Measurements from ENCODE around the gene SERPINA12. TPM values are rescaled to one million over a fixed set of nuclear protein-coding genes. Genes with fewer than 3 reads are reported as not detected.

The SERPINA12 gene
- total and polyA plus RNA-seq, 2 experiments from 2014 or later = not detected

DNA sequence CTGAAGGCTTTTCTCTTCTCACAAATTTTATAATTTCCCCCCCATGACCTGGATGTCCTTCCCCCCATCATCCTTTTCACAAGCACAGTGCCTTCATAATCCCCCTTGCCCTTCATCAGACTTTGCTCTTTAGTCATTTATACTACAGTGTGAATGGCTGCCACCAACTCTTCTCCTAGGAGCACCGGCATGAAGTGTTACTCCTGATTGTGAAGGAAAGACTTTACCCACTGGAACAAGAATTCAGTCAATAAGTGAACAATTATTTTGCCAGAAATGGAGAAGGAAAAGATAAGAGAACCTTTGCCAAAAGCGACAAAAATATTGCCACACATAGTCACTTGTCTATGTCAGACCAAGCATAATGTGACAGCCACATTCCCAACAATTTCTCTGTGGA lies 38.2 kb downstream of the SERPINA12 start (continued):
- TF ChIP-seq, protein P1, sequence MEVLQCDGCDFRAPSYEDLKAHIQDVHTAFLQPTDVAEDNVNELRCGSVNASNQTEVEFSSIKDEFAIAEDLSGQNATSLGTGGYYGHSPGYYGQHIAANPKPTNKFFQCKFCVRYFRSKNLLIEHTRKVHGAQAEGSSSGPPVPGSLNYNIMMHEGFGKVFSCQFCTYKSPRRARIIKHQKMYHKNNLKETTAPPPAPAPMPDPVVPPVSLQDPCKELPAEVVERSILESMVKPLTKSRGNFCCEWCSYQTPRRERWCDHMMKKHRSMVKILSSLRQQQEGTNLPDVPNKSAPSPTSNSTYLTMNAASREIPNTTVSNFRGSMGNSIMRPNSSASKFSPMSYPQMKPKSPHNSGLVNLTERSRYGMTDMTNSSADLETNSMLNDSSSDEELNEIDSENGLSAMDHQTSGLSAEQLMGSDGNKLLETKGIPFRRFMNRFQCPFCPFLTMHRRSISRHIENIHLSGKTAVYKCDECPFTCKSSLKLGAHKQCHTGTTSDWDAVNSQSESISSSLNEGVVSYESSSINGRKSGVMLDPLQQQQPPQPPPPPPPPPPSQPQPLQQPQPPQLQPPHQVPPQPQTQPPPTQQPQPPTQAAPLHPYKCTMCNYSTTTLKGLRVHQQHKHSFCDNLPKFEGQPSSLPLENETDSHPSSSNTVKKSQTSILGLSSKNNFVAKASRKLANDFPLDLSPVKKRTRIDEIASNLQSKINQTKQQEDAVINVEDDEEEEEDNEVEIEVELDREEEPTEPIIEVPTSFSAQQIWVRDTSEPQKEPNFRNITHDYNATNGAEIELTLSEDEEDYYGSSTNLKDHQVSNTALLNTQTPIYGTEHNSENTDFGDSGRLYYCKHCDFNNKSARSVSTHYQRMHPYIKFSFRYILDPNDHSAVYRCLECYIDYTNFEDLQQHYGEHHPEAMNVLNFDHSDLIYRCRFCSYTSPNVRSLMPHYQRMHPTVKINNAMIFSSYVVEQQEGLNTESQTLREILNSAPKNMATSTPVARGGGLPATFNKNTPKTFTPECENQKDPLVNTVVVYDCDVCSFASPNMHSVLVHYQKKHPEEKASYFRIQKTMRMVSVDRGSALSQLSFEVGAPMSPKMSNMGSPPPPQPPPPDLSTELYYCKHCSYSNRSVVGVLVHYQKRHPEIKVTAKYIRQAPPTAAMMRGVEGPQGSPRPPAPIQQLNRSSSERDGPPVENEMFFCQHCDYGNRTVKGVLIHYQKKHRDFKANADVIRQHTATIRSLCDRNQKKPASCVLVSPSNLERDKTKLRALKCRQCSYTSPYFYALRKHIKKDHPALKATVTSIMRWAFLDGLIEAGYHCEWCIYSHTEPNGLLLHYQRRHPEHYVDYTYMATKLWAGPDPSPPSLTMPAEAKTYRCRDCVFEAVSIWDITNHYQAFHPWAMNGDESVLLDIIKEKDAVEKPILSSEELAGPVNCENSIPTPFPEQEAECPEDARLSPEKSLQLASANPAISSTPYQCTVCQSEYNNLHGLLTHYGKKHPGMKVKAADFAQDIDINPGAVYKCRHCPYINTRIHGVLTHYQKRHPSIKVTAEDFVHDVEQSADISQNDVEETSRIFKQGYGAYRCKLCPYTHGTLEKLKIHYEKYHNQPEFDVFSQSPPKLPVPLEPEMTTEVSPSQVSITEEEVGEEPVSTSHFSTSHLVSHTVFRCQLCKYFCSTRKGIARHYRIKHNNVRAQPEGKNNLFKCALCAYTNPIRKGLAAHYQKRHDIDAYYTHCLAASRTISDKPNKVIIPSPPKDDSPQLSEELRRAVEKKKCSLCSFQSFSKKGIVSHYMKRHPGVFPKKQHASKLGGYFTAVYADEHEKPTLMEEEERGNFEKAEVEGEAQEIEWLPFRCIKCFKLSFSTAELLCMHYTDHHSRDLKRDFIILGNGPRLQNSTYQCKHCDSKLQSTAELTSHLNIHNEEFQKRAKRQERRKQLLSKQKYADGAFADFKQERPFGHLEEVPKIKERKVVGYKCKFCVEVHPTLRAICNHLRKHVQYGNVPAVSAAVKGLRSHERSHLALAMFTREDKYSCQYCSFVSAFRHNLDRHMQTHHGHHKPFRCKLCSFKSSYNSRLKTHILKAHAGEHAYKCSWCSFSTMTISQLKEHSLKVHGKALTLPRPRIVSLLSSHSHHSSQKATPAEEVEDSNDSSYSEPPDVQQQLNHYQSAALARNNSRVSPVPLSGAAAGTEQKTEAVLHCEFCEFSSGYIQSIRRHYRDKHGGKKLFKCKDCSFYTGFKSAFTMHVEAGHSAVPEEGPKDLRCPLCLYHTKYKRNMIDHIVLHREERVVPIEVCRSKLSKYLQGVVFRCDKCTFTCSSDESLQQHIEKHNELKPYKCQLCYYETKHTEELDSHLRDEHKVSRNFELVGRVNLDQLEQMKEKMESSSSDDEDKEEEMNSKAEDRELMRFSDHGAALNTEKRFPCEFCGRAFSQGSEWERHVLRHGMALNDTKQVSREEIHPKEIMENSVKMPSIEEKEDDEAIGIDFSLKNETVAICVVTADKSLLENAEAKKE (CRISPR knock-in tag; IDR thresholded peaks at IDR 0.05) = no peak
- TF ChIP-seq JUNB (IDR thresholded peaks at IDR 0.05; ENCODE audit: unreplicated experiment) (no peak), ZNF331 (CRISPR knock-in tag; IDR thresholded peaks at IDR 0.05; ENCODE audit: low read depth) (no peak), STAT1 (IDR thresholded peaks at IDR 0.05; ENCODE audit: unreplicated experiment) (no peak)
- TF ChIP-seq, protein P2, sequence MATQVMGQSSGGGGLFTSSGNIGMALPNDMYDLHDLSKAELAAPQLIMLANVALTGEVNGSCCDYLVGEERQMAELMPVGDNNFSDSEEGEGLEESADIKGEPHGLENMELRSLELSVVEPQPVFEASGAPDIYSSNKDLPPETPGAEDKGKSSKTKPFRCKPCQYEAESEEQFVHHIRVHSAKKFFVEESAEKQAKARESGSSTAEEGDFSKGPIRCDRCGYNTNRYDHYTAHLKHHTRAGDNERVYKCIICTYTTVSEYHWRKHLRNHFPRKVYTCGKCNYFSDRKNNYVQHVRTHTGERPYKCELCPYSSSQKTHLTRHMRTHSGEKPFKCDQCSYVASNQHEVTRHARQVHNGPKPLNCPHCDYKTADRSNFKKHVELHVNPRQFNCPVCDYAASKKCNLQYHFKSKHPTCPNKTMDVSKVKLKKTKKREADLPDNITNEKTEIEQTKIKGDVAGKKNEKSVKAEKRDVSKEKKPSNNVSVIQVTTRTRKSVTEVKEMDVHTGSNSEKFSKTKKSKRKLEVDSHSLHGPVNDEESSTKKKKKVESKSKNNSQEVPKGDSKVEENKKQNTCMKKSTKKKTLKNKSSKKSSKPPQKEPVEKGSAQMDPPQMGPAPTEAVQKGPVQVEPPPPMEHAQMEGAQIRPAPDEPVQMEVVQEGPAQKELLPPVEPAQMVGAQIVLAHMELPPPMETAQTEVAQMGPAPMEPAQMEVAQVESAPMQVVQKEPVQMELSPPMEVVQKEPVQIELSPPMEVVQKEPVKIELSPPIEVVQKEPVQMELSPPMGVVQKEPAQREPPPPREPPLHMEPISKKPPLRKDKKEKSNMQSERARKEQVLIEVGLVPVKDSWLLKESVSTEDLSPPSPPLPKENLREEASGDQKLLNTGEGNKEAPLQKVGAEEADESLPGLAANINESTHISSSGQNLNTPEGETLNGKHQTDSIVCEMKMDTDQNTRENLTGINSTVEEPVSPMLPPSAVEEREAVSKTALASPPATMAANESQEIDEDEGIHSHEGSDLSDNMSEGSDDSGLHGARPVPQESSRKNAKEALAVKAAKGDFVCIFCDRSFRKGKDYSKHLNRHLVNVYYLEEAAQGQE (IDR thresholded peaks at IDR 0.05; ENCODE audit: unreplicated experiment) = no peak
- TF ChIP-seq, protein P3, sequence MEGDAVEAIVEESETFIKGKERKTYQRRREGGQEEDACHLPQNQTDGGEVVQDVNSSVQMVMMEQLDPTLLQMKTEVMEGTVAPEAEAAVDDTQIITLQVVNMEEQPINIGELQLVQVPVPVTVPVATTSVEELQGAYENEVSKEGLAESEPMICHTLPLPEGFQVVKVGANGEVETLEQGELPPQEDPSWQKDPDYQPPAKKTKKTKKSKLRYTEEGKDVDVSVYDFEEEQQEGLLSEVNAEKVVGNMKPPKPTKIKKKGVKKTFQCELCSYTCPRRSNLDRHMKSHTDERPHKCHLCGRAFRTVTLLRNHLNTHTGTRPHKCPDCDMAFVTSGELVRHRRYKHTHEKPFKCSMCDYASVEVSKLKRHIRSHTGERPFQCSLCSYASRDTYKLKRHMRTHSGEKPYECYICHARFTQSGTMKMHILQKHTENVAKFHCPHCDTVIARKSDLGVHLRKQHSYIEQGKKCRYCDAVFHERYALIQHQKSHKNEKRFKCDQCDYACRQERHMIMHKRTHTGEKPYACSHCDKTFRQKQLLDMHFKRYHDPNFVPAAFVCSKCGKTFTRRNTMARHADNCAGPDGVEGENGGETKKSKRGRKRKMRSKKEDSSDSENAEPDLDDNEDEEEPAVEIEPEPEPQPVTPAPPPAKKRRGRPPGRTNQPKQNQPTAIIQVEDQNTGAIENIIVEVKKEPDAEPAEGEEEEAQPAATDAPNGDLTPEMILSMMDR (conservative IDR thresholded peaks at IDR 0.05; ENCODE audit: low read depth in 2 of 2) = no peak
